Parathyroid adenoma (tissue), 2 donors: ENCODE results near the gene KDM4B.
"Not testable (repeated sequence)": the region's sequence is repeated elsewhere in the genome, so short reads cannot be mapped to it uniquely, and the experiment has no call there.

ENCODE experiments used
- H2AFZ ChIP-seq: fragments of 300-600 bp; sonication (generic); one replicate; pipeline ENCODE4 v1.7.0; 2017; ENCODE audit warnings: antibody characterized with exemption, mild to moderate bottlenecking
- H3K27ac ChIP-seq: fragments of 300-600 bp; sonication (generic); one replicate; pipeline ENCODE4 v1.7.0; 2017
- H3K27me3 ChIP-seq: fragments of 300-600 bp; sonication (generic); one replicate; pipeline ENCODE4 v1.7.0; 2017; ENCODE audit warnings: low read length; ENCODE audit not compliant: control insufficient read depth, insufficient read depth
- H3K36me3 ChIP-seq: fragments of 300-600 bp; sonication (generic); one replicate; pipeline ENCODE4 v1.7.0; 2017; ENCODE audit warnings: low read length; ENCODE audit not compliant: control insufficient read depth, insufficient read depth
- H3K4me1 ChIP-seq: fragments of 300-600 bp; sonication (generic); one replicate; pipeline ENCODE4 v1.7.0; 2017; ENCODE audit warnings: control low read depth
- H3K4me2 ChIP-seq: fragments of 300-600 bp; sonication (generic); one replicate; pipeline ENCODE4 v1.7.0; 2017; ENCODE audit warnings: low read length
- H3K4me3 ChIP-seq: fragments of 300-600 bp; sonication (generic); one replicate; pipeline ENCODE4 v1.7.0; 2017; ENCODE audit warnings: low read depth, low read length
- H3K79me2 ChIP-seq: fragments of 300-600 bp; sonication (generic); one replicate; pipeline ENCODE4 v1.7.0; 2017; ENCODE audit warnings: control low read depth
- H3K9ac ChIP-seq: fragments of 300-600 bp; sonication (generic); one replicate; pipeline ENCODE4 v1.7.0; 2017; ENCODE audit warnings: mild to moderate bottlenecking
- H3K9me3 ChIP-seq: fragments of 300-600 bp; sonication (generic); one replicate; pipeline ENCODE4 v1.7.0; 2017; ENCODE audit warnings: low read length; ENCODE audit not compliant: control insufficient read depth
- CTCF ChIP-seq: fragments of 300-600 bp; sonication (generic); IDR thresholded peaks from one replicate; pipeline ENCODE4 v1.7.0; 2017; ENCODE audit warnings: antibody characterized with exemption, mild to moderate bottlenecking
- donor health status: primary hyperparathyroidism.

KDM4B gene

DNA sequence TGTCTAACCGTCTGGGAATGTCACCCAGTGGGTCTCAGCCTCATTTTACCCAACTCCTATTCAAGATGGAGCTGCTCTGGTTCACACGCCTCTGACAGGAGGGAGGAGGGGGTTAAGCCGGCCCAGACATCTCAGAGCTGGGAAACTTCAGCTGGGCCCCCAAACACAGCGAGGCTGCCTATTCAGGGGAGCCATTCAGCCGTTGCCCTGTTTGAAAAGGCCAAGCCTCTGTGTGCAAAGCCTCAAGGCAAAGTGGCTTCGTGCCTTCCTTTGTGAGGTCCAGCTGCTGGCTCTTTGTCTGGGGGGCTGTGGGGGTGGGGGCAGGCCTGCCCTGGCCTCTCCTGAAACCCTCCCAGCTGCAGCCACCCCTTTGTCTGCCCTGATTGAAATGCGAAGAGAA lies 224.3 kb downstream of the KDM4B start:
- no peak overlapping the region for H3K4me3 ChIP-seq
- TF ChIP-seq CTCF, result no peak
- no peaks in the 10 kb centered on the region for H3K79me2 ChIP-seq
- no peaks in the 10 kb centered on the region for H3K27me3 ChIP-seq
- H3K36me3 ChIP-seq, result no peaks in the 10 kb centered on the region
- H3K27ac ChIP-seq, result no peak overlapping the region
- H3K9ac ChIP-seq, result no peak overlapping the region
- H3K9me3 ChIP-seq, result no peaks in the 10 kb centered on the region
- H2AFZ ChIP-seq, result no peak overlapping the region
- H3K4me2 ChIP-seq, result no peak overlapping the region
- no peaks in the 10 kb centered on the region for H3K4me1 ChIP-seq

DNA sequence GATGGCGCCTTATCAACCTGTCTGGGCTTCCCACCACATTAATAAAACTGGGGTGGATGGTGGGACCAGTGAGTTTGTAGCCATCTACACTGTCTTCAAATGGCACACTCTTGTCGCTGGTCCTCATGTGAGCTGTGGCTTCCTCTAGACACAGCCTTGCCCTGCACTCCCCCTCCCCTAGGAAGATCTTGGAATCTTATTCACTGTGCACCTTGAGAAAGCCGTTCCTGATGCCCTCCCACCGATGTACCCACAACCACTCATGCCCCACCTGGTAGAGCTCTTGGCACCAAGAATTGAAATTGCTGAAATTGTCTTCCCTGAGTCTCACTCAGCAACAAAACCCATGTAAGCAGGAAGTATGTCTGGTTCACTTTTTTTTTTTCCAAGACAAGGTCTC lies 225.7 kb downstream of the KDM4B start:
- Histone ChIP-seq H3K4me1 (no peaks in the 10 kb centered on the region), H3K27me3 (no peaks in the 10 kb centered on the region), H2AFZ (no peak overlapping the region), H3K27ac (no peak overlapping the region), H3K79me2 (no peaks in the 10 kb centered on the region), H3K4me3 (no peak overlapping the region), H3K9me3 (no peaks in the 10 kb centered on the region), H3K36me3 (no peaks in the 10 kb centered on the region), H3K9ac (no peak overlapping the region), H3K4me2 (no peak overlapping the region)
- no peak for TF ChIP-seq CTCF

- not testable (repeated sequence) for H3K36me3 ChIP-seq, H3K9me3 ChIP-seq, H3K79me2 ChIP-seq, H3K4me2 ChIP-seq, H2AFZ ChIP-seq, H3K4me3 ChIP-seq, H3K4me1 ChIP-seq, H3K9ac ChIP-seq, H3K27me3 ChIP-seq, H3K27ac ChIP-seq
Measured at GRCh38 chr19:5195587-5195986, 226.7 kb downstream of the KDM4B start.

- no peak overlapping the region for H3K27ac ChIP-seq
- no peak for TF ChIP-seq CTCF
- H2AFZ ChIP-seq, result no peak overlapping the region
- no peaks in the 10 kb centered on the region for H3K9me3 ChIP-seq
- no peaks in the 10 kb centered on the region for H3K79me2 ChIP-seq
- H3K9ac ChIP-seq, result no peak overlapping the region
- no peaks in the 10 kb centered on the region for H3K4me1 ChIP-seq
- no peak overlapping the region for H3K4me2 ChIP-seq
- H3K4me3 ChIP-seq, result no peak overlapping the region
- H3K27me3 ChIP-seq, result no peaks in the 10 kb centered on the region
- H3K36me3 ChIP-seq, result no peaks in the 10 kb centered on the region
Measured at GRCh38 chr19:5196832-5197231, 227.9 kb downstream of the KDM4B start.

DNA sequence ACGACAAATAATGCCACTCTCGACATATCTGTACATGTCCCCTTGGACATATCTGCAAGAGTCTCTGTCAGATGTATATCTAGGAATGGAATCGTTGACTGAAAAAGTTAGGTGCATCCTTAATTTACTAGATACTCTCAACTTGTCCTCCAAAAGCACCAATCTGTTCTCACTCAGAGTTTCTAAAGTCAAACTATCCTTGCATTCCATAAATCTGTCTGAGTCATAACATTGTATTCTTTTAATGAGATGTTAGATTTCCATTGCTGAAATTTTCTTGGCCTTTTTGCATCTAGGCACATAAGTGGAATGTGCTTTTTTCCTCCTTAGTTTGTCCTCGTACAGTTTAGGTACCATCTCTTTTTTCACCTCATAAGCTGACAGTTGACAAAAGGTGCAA lies 231.9 kb downstream of the KDM4B start:
- H3K36me3 ChIP-seq, result no peaks in the 10 kb centered on the region
- H3K4me1 ChIP-seq, result no peaks in the 10 kb centered on the region
- H3K4me3 ChIP-seq, result no peak overlapping the region
- no peak overlapping the region for H3K27ac ChIP-seq
- H3K27me3 ChIP-seq, result no peaks in the 10 kb centered on the region
- no peak overlapping the region for H3K9ac ChIP-seq
- H3K4me2 ChIP-seq, result no peak overlapping the region
- H2AFZ ChIP-seq, result no peak overlapping the region
- H3K79me2 ChIP-seq, result no peaks in the 10 kb centered on the region
- no peak for TF ChIP-seq CTCF
- no peaks in the 10 kb centered on the region for H3K9me3 ChIP-seq
